ENCODE results near the gene CYP3A7. TPM values are rescaled to one million over a fixed set of nuclear protein-coding genes. Genes with fewer than 3 reads are reported as not detected.

CYP3A7 gene
- total RNA-seq, 1 experiment from 2014 or later = not detected

DNA sequence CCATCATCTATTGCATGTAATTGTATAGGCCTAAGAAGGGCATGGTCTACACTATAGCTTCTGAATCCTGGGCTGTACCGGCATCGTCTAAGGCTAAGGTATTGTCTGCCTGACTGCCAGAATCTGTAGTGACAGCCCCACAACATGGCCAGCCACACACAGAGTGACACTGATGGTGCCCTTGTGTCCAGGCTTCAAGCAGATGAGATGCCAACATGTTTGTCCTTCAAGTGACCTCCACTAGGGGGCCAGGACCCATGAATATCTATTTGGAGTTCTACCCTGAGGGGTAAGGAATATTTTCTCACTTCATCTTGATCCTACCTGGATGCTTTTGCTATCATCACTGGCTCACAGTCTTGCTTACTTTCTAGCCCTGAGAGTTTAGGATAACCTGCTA lies 1.5 kb downstream of the CYP3A7 start:
- ChIA-PET CTCF (no interaction called here), POLR2A (no interaction called here)
- no peak for DNase-seq (ENCODE audit: unreplicated experiment)
- Mint-ChIP-seq H3K27me3 (ENCODE audit: insufficient read depth, unreplicated experiment) (no peaks in the 10 kb centered on the region), H3K36me3 (ENCODE audit: insufficient read depth, unreplicated experiment) (no peaks in the 10 kb centered on the region), H3K4me1 (ENCODE audit: insufficient read depth, unreplicated experiment) (peaks cover 30% of the 10 kb centered on the region), H3K4me3 (ENCODE audit: unreplicated experiment) (no peak overlapping the region), H3K9me3 (ENCODE audit: unreplicated experiment) (no peaks in the 10 kb centered on the region), H3K27ac (ENCODE audit: low read depth, unreplicated experiment) (no peak overlapping the region)
- no TSS peak for BruUV-seq (replicated peaks)
- intact Hi-C loops (cut with micrococcal nuclease) = no loop called here
- TF ChIP-seq, protein P1, sequence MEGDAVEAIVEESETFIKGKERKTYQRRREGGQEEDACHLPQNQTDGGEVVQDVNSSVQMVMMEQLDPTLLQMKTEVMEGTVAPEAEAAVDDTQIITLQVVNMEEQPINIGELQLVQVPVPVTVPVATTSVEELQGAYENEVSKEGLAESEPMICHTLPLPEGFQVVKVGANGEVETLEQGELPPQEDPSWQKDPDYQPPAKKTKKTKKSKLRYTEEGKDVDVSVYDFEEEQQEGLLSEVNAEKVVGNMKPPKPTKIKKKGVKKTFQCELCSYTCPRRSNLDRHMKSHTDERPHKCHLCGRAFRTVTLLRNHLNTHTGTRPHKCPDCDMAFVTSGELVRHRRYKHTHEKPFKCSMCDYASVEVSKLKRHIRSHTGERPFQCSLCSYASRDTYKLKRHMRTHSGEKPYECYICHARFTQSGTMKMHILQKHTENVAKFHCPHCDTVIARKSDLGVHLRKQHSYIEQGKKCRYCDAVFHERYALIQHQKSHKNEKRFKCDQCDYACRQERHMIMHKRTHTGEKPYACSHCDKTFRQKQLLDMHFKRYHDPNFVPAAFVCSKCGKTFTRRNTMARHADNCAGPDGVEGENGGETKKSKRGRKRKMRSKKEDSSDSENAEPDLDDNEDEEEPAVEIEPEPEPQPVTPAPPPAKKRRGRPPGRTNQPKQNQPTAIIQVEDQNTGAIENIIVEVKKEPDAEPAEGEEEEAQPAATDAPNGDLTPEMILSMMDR (IDR thresholded peaks at IDR 0.05; ENCODE audit: unreplicated experiment) = peak; percentile 28

DNA sequence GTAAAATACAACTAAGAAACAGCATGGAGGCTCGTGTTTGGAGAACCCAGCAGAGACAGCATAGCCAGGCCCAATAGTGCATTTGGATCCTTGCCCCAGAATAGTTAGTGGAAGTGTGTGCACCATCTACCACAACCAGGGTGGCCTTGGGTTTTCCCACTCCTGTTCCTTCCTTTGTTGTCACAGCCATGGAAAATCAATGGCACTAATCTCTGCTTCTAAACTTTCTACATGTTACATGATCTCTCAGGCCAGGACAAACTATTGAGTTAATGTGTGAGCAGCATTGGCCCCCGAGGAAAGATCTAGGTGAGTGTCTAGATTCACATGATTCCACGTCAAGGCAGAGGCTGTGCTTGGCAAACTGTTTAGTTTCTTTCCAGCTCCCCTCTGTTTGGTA lies 2.0 kb downstream of the CYP3A7 start:
- Mint-ChIP-seq H3K27me3 (ENCODE audit: insufficient read depth, unreplicated experiment) (no peaks in the 10 kb centered on the region), H3K9me3 (ENCODE audit: unreplicated experiment) (no peaks in the 10 kb centered on the region), H3K27ac (ENCODE audit: low read depth, unreplicated experiment) (no peak overlapping the region), H3K4me1 (ENCODE audit: insufficient read depth, unreplicated experiment) (peaks cover 25% of the 10 kb centered on the region), H3K4me3 (ENCODE audit: unreplicated experiment) (no peak overlapping the region), H3K36me3 (ENCODE audit: insufficient read depth, unreplicated experiment) (no peaks in the 10 kb centered on the region)
- DNase-seq (ENCODE audit: unreplicated experiment) = no peak
- no TSS peak for BruUV-seq (replicated peaks)
- TF ChIP-seq, protein P1 (IDR thresholded peaks at IDR 0.05; ENCODE audit: unreplicated experiment) = no peak
- ChIA-PET POLR2A (interaction anchor here (0.6 kb wide), 1 partner anchor 17 kb away, joined by 3 read pairs; no protein-coding TSS in a partner anchor), CTCF (no interaction called here)
- intact Hi-C loops (cut with micrococcal nuclease) = no loop called here

DNA sequence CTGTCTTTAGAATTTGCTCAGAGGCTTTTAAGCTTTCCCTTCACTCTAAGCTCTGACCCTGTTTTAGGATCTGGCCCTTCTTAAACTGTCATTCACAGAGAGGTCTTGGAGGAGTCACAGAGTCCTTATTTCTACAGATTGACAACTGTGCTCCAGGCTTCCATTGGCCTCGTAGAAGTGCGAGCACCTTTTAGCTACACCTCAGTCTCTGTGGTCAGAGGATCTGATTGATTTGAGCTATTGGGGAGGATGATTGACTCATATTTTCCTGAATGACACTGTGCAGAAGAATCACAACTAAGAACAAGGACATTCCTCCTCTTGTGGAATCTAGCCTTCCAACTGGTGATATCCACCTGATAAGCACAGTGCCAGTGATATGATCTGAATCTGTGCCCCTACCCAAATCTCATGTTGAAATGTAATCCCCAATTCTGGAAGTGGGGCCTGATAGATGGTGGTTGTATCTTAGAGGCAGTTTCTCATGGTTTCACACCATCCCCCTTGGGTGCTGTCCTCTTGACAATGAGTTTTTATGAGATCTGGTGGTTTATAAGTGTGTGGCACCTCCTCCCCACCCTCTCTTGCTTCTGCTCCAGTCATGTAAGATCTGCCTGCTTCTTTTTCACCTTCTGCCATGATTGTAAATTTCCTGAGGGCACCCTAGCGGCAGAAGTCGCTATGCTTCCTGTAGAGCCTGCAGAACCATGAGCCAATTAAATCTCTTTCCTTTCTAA lies 3.2 kb downstream of the CYP3A7 start:
- BruUV-seq (replicated peaks) = no TSS peak
- intact Hi-C loops (cut with micrococcal nuclease) = no loop called here
- CTCF ChIA-PET = interaction anchor here (1.3 kb wide), 1 partner anchor 108 kb away, joined by 3 read pairs; no protein-coding TSS in a partner anchor

GRCh38 chr7:99730992-99731391 lies 4.0 kb downstream of the CYP3A7 start:
- Mint-ChIP-seq H3K9me3 (ENCODE audit: unreplicated experiment) (no peaks in the 10 kb centered on the region), H3K36me3 (ENCODE audit: insufficient read depth, unreplicated experiment) (no peaks in the 10 kb centered on the region), H3K4me3 (ENCODE audit: unreplicated experiment) (no peak overlapping the region), H3K27me3 (ENCODE audit: insufficient read depth, unreplicated experiment) (no peaks in the 10 kb centered on the region), H3K4me1 (ENCODE audit: insufficient read depth, unreplicated experiment) (peaks cover 5% of the 10 kb centered on the region), H3K27ac (ENCODE audit: low read depth, unreplicated experiment) (peak overlapping the region; percentile 46)
- TF ChIP-seq, protein P1 (IDR thresholded peaks at IDR 0.05; ENCODE audit: unreplicated experiment) = no peak
- ChIA-PET POLR2A (interaction anchor here (0.6 to 8.0 kb wide), 13 partner anchors 8 to 284 kb away, joined by 3 to 105 read pairs (median 5); partner anchors contain the start of genes ZKSCAN1 and ZKSCAN5), CTCF (interaction anchor here (0.6 to 1.3 kb wide), 3 partner anchors 45 to 108 kb away, joined by 3 to 4 read pairs (median 3); no protein-coding TSS in a partner anchor)
- no TSS peak for BruUV-seq (replicated peaks)
- no peak for DNase-seq (ENCODE audit: unreplicated experiment)
- intact Hi-C loops (cut with micrococcal nuclease) = no loop called here

More for the DNA sequence above, 3.2 kb downstream of the CYP3A7 start:
- Mint-ChIP-seq H3K4me1 (ENCODE audit: insufficient read depth, unreplicated experiment) (peaks cover 13% of the 10 kb centered on the region), H3K36me3 (ENCODE audit: insufficient read depth, unreplicated experiment) (no peaks in the 10 kb centered on the region), H3K4me3 (ENCODE audit: unreplicated experiment) (no peak overlapping the region), H3K27ac (ENCODE audit: low read depth, unreplicated experiment) (no peak overlapping the region), H3K9me3 (ENCODE audit: unreplicated experiment) (no peaks in the 10 kb centered on the region), H3K27me3 (ENCODE audit: insufficient read depth, unreplicated experiment) (no peaks in the 10 kb centered on the region)
- POLR2A ChIA-PET = interaction anchor here (1.0 to 8.0 kb wide), 5 partner anchors 8 to 227 kb away, joined by 3 to 105 read pairs (median 19); partner anchors contain the start of gene ZKSCAN5
- DNase-seq (ENCODE audit: unreplicated experiment) = no peak
- TF ChIP-seq, protein P1 (IDR thresholded peaks at IDR 0.05; ENCODE audit: unreplicated experiment) = no peak

Data from MCF 10A (cell line).